HG02943 (cell line): Measurements from ENCODE around the gene NCBP3.

Source experiments
- ATAC-seq: cut with Tn5 transposase; IDR thresholded peaks from one replicate; pipeline ENCODE4 v1.9.1; 2021; ENCODE audit warnings: mild to moderate bottlenecking, low read depth, moderate library complexity; ENCODE audit not compliant: unreplicated experiment

Gene NCBP3

GRCh38 chr17:3762922-3763776 is 82.9 kb downstream of the NCBP3 start:
- ATAC-seq = peak; percentile 68

GRCh38 chr17:3761918-3762380 is 84.1 kb downstream of the NCBP3 start:
- ATAC-seq = no peak

GRCh38 chr17:3761036-3761917 is 84.8 kb downstream of the NCBP3 start:
- ATAC-seq = no peak

GRCh38 chr17:3759597-3760216 is 86.3 kb downstream of the NCBP3 start:
- no peak for ATAC-seq

GRCh38 chr17:3755335-3756030 is 90.6 kb downstream of the NCBP3 start:
- ATAC-seq = no peak

- ATAC-seq = no peak
Measured at GRCh38 chr17:3754458-3755334, 91.3 kb downstream of the NCBP3 start.

GRCh38 chr17:3754066-3754457 is 92.0 kb downstream of the NCBP3 start:
- no peak for ATAC-seq

- ATAC-seq = no peak
Measured at GRCh38 chr17:3753624-3754023, 92.4 kb downstream of the NCBP3 start.
